ENCODE results near the gene TRPM2. TPM values are rescaled to one million over a fixed set of nuclear protein-coding genes. Genes with fewer than 3 reads are reported as not detected.

TRPM2 gene
- total and polyA plus RNA-seq, 2 of the 8 experiments (the other 6 are each of a cell fraction or from before 2014, with no cell fraction given), result 0.27 to 0.28 TPM

GRCh38 chr21:44427241-44428120 is 74.1 kb downstream of the TRPM2 start (continued):
- TF ChIP-seq RAD21 (IDR thresholded peaks at IDR 0.05 in 1 of 2, conservative IDR thresholded peaks at IDR 0.05 in 1 of 2; ENCODE audit: low read depth in 2 of 2, low read length in 2 of 2) (no peak), ASH2L (IDR thresholded peaks at IDR 0.05; ENCODE audit: low read length) (no peak)

Data from H1 (cell line).